ENCODE data around the gene GSTO1.

The GSTO1 gene

DNA sequence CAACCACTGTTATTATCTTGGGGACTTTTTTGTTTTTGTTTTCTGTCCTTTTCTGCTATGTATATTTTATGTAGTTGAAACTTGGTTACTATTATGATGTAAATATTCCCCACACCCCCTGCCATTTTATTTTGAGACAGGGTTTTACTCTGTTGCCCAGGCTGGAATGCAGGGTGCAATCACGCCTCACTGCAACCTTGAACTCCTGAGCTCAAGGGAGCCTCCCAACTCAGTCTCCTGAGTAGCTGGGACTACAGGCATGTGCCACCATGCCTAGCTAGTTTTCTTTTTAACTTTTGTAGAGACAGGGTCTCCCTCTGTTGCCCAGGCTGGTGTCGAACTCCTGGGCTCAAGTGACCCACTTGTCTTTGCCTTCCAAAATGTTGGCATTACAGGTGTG, 32.2 kb downstream of the GSTO1 start:
- DNase-seq (ENCODE audit: low spot score) (no peak), ATAC-seq (ENCODE audit: low read depth) (no peak)
- H3K36me3 ChIP-seq (ENCODE audit: low read depth) = peaks cover 43% of the 10 kb centered on the region
- H3K4me3 ChIP-seq (ENCODE audit: severe bottlenecking) = no peak overlapping the region
- TF ChIP-seq, protein P1, sequence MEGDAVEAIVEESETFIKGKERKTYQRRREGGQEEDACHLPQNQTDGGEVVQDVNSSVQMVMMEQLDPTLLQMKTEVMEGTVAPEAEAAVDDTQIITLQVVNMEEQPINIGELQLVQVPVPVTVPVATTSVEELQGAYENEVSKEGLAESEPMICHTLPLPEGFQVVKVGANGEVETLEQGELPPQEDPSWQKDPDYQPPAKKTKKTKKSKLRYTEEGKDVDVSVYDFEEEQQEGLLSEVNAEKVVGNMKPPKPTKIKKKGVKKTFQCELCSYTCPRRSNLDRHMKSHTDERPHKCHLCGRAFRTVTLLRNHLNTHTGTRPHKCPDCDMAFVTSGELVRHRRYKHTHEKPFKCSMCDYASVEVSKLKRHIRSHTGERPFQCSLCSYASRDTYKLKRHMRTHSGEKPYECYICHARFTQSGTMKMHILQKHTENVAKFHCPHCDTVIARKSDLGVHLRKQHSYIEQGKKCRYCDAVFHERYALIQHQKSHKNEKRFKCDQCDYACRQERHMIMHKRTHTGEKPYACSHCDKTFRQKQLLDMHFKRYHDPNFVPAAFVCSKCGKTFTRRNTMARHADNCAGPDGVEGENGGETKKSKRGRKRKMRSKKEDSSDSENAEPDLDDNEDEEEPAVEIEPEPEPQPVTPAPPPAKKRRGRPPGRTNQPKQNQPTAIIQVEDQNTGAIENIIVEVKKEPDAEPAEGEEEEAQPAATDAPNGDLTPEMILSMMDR (IDR thresholded peaks at IDR 0.05; ENCODE audit: poor library complexity, severe bottlenecking) = no peak
- H3K9me3 ChIP-seq (ENCODE audit: severe bottlenecking) = no peaks in the 10 kb centered on the region
- H3K27ac ChIP-seq (ENCODE audit: poor library complexity, severe bottlenecking) = no peak overlapping the region
- no peaks in the 10 kb centered on the region for H3K4me1 ChIP-seq (ENCODE audit: insufficient read depth, poor library complexity, severe bottlenecking)
- H3K27me3 ChIP-seq (ENCODE audit: insufficient read depth, poor library complexity, severe bottlenecking) = no peaks in the 10 kb centered on the region

GRCh38 chr10:104288355-104288754, 33.7 kb downstream of the GSTO1 start:
- H3K27ac ChIP-seq (ENCODE audit: poor library complexity, severe bottlenecking) = peak overlapping the region; percentile 19
- no peak overlapping the region for H3K4me3 ChIP-seq (ENCODE audit: severe bottlenecking)
- H3K4me1 ChIP-seq (ENCODE audit: insufficient read depth, poor library complexity, severe bottlenecking) = peaks cover 9% of the 10 kb centered on the region
- ATAC-seq (ENCODE audit: low read depth) (peak; percentile 31; the same call in 1 of the 3 replicates), DNase-seq (ENCODE audit: low spot score) (no peak)
- H3K36me3 ChIP-seq (ENCODE audit: low read depth) = peaks cover 37% of the 10 kb centered on the region
- no peaks in the 10 kb centered on the region for H3K27me3 ChIP-seq (ENCODE audit: insufficient read depth, poor library complexity, severe bottlenecking)
- TF ChIP-seq, protein P1 (IDR thresholded peaks at IDR 0.05; ENCODE audit: poor library complexity, severe bottlenecking) = no peak
- H3K9me3 ChIP-seq (ENCODE audit: severe bottlenecking) = no peaks in the 10 kb centered on the region

DNA sequence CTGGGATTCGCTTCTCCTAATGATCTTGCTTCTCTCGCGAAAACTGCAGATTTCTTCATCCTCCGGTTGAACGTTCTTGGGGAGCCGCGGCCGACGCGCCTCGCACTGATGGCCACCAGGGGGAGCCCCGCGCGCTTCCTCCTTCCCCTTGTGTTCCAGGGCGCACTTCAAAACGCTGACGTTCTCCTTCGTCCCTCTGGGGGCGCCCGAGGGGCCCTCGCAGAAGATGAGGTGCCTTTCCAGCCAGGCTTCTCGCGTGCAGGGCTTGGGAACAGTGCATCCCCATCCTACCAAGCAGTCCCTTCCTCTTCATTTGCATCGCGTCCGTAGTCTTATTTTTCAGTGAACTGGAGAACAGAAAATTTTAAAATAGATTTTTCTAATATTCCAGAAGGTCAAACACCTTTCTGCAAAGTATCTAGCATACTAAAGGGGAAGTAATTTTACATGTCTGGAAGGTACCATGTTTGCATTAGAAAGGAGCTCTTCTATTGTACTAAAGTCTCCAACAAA, 36.8 kb downstream of the GSTO1 start:
- H3K27me3 ChIP-seq (ENCODE audit: insufficient read depth, poor library complexity, severe bottlenecking) = no peaks in the 10 kb centered on the region
- peak; percentile 79 for DNase-seq (ENCODE audit: low spot score)
- H3K27ac ChIP-seq (ENCODE audit: poor library complexity, severe bottlenecking) = peak overlapping the region; percentile 76
- TF ChIP-seq, protein P1 (IDR thresholded peaks at IDR 0.05; ENCODE audit: poor library complexity, severe bottlenecking) = peak; percentile 100
- peak; percentile 85 for ATAC-seq (ENCODE audit: low read depth)
- no peaks in the 10 kb centered on the region for H3K9me3 ChIP-seq (ENCODE audit: severe bottlenecking)
- peaks cover 15% of the 10 kb centered on the region for H3K36me3 ChIP-seq (ENCODE audit: low read depth)
- no peak overlapping the region for H3K4me3 ChIP-seq (ENCODE audit: severe bottlenecking)
- peaks cover 9% of the 10 kb centered on the region for H3K4me1 ChIP-seq (ENCODE audit: insufficient read depth, poor library complexity, severe bottlenecking)

DNA sequence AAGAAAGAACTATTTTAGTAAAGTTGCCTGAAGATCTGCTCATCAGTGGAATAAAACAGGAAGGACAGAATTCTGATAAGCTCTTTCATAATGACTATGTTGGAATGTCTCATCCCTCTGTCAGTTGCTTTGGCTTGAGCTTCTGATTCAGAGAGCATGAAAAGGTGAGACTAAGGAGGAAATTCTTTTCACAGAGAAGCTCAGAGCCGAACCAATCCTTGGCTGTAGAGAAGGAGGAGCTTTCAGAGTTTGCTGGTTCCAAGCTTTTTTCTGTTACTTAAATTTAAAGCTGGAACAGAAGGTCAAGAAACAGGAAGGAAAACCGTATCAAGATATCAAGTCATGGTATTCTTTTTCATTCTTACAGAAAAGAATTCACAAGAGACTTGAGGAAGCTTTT, 38.3 kb downstream of the GSTO1 start:
- Histone ChIP-seq H3K4me1 (ENCODE audit: insufficient read depth, poor library complexity, severe bottlenecking) (peaks cover 9% of the 10 kb centered on the region), H3K9me3 (ENCODE audit: severe bottlenecking) (no peaks in the 10 kb centered on the region), H3K27me3 (ENCODE audit: insufficient read depth, poor library complexity, severe bottlenecking) (no peaks in the 10 kb centered on the region), H3K36me3 (ENCODE audit: low read depth) (peaks cover 4% of the 10 kb centered on the region), H3K4me3 (ENCODE audit: severe bottlenecking) (no peak overlapping the region), H3K27ac (ENCODE audit: poor library complexity, severe bottlenecking) (peak overlapping the region; percentile 76)
- DNase-seq (ENCODE audit: low spot score) = no peak
- TF ChIP-seq, protein P1 (IDR thresholded peaks at IDR 0.05; ENCODE audit: poor library complexity, severe bottlenecking) = no peak
- ATAC-seq (ENCODE audit: low read depth) = peak; percentile 77

DNA sequence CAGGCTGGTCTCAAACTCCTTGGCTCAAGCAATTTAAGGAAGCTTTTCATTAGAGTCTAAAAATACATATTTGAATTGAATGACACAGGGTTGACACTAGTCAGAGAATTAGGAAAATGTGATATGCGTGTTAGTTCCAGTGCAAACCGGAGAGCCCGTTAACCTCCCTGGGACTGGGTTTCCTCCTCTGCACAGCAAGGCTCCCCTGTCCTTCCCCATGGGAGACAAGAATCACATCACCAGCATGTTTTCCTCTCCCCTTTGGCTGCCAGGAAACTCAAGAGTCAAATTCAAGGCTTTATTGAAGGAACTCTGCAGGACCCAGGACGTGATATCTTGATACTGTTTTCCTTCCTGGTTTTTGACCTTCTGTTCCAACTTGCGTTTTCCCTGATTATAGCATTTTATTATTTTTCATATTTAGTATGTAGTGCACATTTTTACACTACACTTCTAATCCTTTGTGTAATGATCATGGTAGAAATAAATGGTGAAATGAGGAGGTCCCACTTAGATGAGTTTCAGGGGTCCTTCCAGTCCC, 39.2 kb downstream of the GSTO1 start:
- Histone ChIP-seq H3K27ac (ENCODE audit: poor library complexity, severe bottlenecking) (peak overlapping the region; percentile 76), H3K36me3 (ENCODE audit: low read depth) (peaks cover 4% of the 10 kb centered on the region), H3K4me1 (ENCODE audit: insufficient read depth, poor library complexity, severe bottlenecking) (peaks cover 9% of the 10 kb centered on the region), H3K9me3 (ENCODE audit: severe bottlenecking) (no peaks in the 10 kb centered on the region), H3K4me3 (ENCODE audit: severe bottlenecking) (no peak overlapping the region), H3K27me3 (ENCODE audit: insufficient read depth, poor library complexity, severe bottlenecking) (no peaks in the 10 kb centered on the region)
- no peak for ATAC-seq (ENCODE audit: low read depth)
- DNase-seq (ENCODE audit: low spot score) = no peak
- TF ChIP-seq, protein P1 (IDR thresholded peaks at IDR 0.05; ENCODE audit: poor library complexity, severe bottlenecking) = no peak
